Activated CD8-positive, alpha-beta memory T cell treated with anti-CD3 and anti-CD28 coated beads for 1 hour (primary cell): ENCODE results near the gene NACC2.
"Not testable (repeated sequence)": the region's sequence is repeated elsewhere in the genome, so short reads cannot be mapped to it uniquely, and the experiment has no call there.

Experiments
- DNase-seq, 2 donors: peaks; one replicate each; pipeline ENCODE4 v3.0.0-alpha.2; 2020; ENCODE audit warnings: low read depth in 1 of 2; ENCODE audit errors: extremely low read depth in 1 of 2

NACC2 gene

GRCh38 chr9:136048560-136049411 lies 46.3 kb downstream of the NACC2 start:
- DNase-seq: no peak

- no peak for DNase-seq
Observed at GRCh38 chr9:136047775-136048559, 47.1 kb downstream of the NACC2 start.

- no peak for DNase-seq
Observed at GRCh38 chr9:136047076-136047774, 47.9 kb downstream of the NACC2 start.

- DNase-seq: no peak
Observed at GRCh38 chr9:136046554-136046920, 48.6 kb downstream of the NACC2 start.

- DNase-seq: no peak
Observed at GRCh38 chr9:136045595-136046553, 49.2 kb downstream of the NACC2 start.

- DNase-seq: no peak
Observed at GRCh38 chr9:136044971-136045594, 50.0 kb downstream of the NACC2 start.

- DNase-seq: no peak
Observed at GRCh38 chr9:136044207-136044970, 50.7 kb downstream of the NACC2 start.

- no peak for DNase-seq
Observed at GRCh38 chr9:136043441-136043991, 51.6 kb downstream of the NACC2 start.

GRCh38 chr9:136042541-136042940 lies 52.5 kb downstream of the NACC2 start:
- no peak for DNase-seq

- DNase-seq: not testable (repeated sequence)
Observed at GRCh38 chr9:136040848-136041247, 54.2 kb downstream of the NACC2 start.

- DNase-seq: no peak
Observed at GRCh38 chr9:136039488-136039887, 55.6 kb downstream of the NACC2 start.

GRCh38 chr9:136036848-136037247 lies 58.2 kb downstream of the NACC2 start:
- DNase-seq: no peak

- DNase-seq: no peak
Observed at GRCh38 chr9:136036050-136036449, 59.0 kb downstream of the NACC2 start.

GRCh38 chr9:136031741-136032730 lies 63.1 kb downstream of the NACC2 start:
- DNase-seq: no peak

GRCh38 chr9:136031094-136031493 lies 64.0 kb downstream of the NACC2 start:
- DNase-seq: no peak

- no peak for DNase-seq
Observed at GRCh38 chr9:136029556-136029955, 65.5 kb downstream of the NACC2 start.

- no peak for DNase-seq
Observed at GRCh38 chr9:136028760-136029470, 66.2 kb downstream of the NACC2 start.
